ENCODE results near the gene EMD. TPM values are rescaled to one million over a fixed set of nuclear protein-coding genes. Genes with fewer than 3 reads are reported as not detected.

EMD gene
- total and polyA plus RNA-seq, 4 donors: 14.1 to 88.1 (median 52.0) TPM

GRCh38 chrX:154362085-154362742 lies 16.9 kb upstream of the EMD start:
- H3K36me3 ChIP-seq (ENCODE audit: control insufficient read depth, insufficient read depth, low read length): peaks cover 97% of the 10 kb centered on the region
- no peak for DNase-seq (ENCODE audit: low read depth in 4 of 6, low spot score in 6 of 6)
- WGBS (ENCODE audit: insufficient coverage): 89% methylated on average over 30 of the region's 30 CpGs
- no peaks in the 10 kb centered on the region for H3K27me3 ChIP-seq (ENCODE audit: control insufficient read depth, insufficient read depth, low read length)
- H3K4me1 ChIP-seq (ENCODE audit: control insufficient read depth, insufficient read depth, low read length): peaks cover 9% of the 10 kb centered on the region
- H3K9me3 ChIP-seq (ENCODE audit: control insufficient read depth, insufficient read depth, low read length): no peaks in the 10 kb centered on the region
- H3K27ac ChIP-seq (ENCODE audit: low read depth, low read length): no peak overlapping the region
- H3K4me3 ChIP-seq (ENCODE audit: low read depth, low read length): no peak overlapping the region

- DNase-seq (ENCODE audit: low read depth in 4 of 6, low spot score in 6 of 6): no peak
- WGBS (ENCODE audit: insufficient coverage): 87% methylated on average over 20 of the region's 20 CpGs
- Histone ChIP-seq H3K27ac (ENCODE audit: low read depth, low read length) (no peak overlapping the region), H3K9me3 (ENCODE audit: control insufficient read depth, insufficient read depth, low read length) (no peaks in the 10 kb centered on the region), H3K36me3 (ENCODE audit: control insufficient read depth, insufficient read depth, low read length) (peaks cover 94% of the 10 kb centered on the region), H3K4me1 (ENCODE audit: control insufficient read depth, insufficient read depth, low read length) (peaks cover 25% of the 10 kb centered on the region), H3K27me3 (ENCODE audit: control insufficient read depth, insufficient read depth, low read length) (no peaks in the 10 kb centered on the region), H3K4me3 (ENCODE audit: low read depth, low read length) (no peak overlapping the region)
Observed at GRCh38 chrX:154363706-154364439, 15.2 kb upstream of the EMD start.

- peaks cover 85% of the 10 kb centered on the region for H3K36me3 ChIP-seq (ENCODE audit: control insufficient read depth, insufficient read depth, low read length)
- no peak overlapping the region for H3K27ac ChIP-seq (ENCODE audit: low read depth, low read length)
- no peaks in the 10 kb centered on the region for H3K9me3 ChIP-seq (ENCODE audit: control insufficient read depth, insufficient read depth, low read length)
- WGBS (ENCODE audit: insufficient coverage): 84% methylated on average over 19 of the region's 20 CpGs
- DNase-seq (ENCODE audit: low read depth in 4 of 6, low spot score in 6 of 6): no peak
- no peaks in the 10 kb centered on the region for H3K27me3 ChIP-seq (ENCODE audit: control insufficient read depth, insufficient read depth, low read length)
- H3K4me1 ChIP-seq (ENCODE audit: control insufficient read depth, insufficient read depth, low read length): peaks cover 36% of the 10 kb centered on the region
- no peak overlapping the region for H3K4me3 ChIP-seq (ENCODE audit: low read depth, low read length)
Observed at GRCh38 chrX:154365052-154365600, 14.0 kb upstream of the EMD start.

GRCh38 chrX:154365997-154366665 lies 13.0 kb upstream of the EMD start:
- no peaks in the 10 kb centered on the region for H3K9me3 ChIP-seq (ENCODE audit: control insufficient read depth, insufficient read depth, low read length)
- H3K4me3 ChIP-seq (ENCODE audit: low read depth, low read length): no peak overlapping the region
- H3K27me3 ChIP-seq (ENCODE audit: control insufficient read depth, insufficient read depth, low read length): no peaks in the 10 kb centered on the region
- peaks cover 78% of the 10 kb centered on the region for H3K36me3 ChIP-seq (ENCODE audit: control insufficient read depth, insufficient read depth, low read length)
- WGBS (ENCODE audit: insufficient coverage): 89% methylated on average over 32 of the region's 32 CpGs
- H3K4me1 ChIP-seq (ENCODE audit: control insufficient read depth, insufficient read depth, low read length): peaks cover 36% of the 10 kb centered on the region
- no peak overlapping the region for H3K27ac ChIP-seq (ENCODE audit: low read depth, low read length)
- no peak for DNase-seq (ENCODE audit: low read depth in 4 of 6, low spot score in 6 of 6)

- no peak for DNase-seq (ENCODE audit: low read depth in 4 of 6, low spot score in 6 of 6)
- no peaks in the 10 kb centered on the region for H3K9me3 ChIP-seq (ENCODE audit: control insufficient read depth, insufficient read depth, low read length)
- peaks cover 40% of the 10 kb centered on the region for H3K4me1 ChIP-seq (ENCODE audit: control insufficient read depth, insufficient read depth, low read length)
- H3K27me3 ChIP-seq (ENCODE audit: control insufficient read depth, insufficient read depth, low read length): no peaks in the 10 kb centered on the region
- 86% methylated on average over 11 of the region's 11 CpGs for WGBS (ENCODE audit: insufficient coverage)
- H3K4me3 ChIP-seq (ENCODE audit: low read depth, low read length): no peak overlapping the region
- H3K36me3 ChIP-seq (ENCODE audit: control insufficient read depth, insufficient read depth, low read length): peaks cover 73% of the 10 kb centered on the region
- H3K27ac ChIP-seq (ENCODE audit: low read depth, low read length): no peak overlapping the region
Observed at GRCh38 chrX:154366666-154367055, 12.4 kb upstream of the EMD start.

GRCh38 chrX:154367474-154368308 lies 11.4 kb upstream of the EMD start:
- DNase-seq (ENCODE audit: low read depth in 4 of 6, low spot score in 6 of 6): no peak
- H3K4me1 ChIP-seq (ENCODE audit: control insufficient read depth, insufficient read depth, low read length): peaks cover 50% of the 10 kb centered on the region
- 88% methylated on average over 30 of the region's 31 CpGs for WGBS (ENCODE audit: insufficient coverage)
- no peaks in the 10 kb centered on the region for H3K27me3 ChIP-seq (ENCODE audit: control insufficient read depth, insufficient read depth, low read length)
- H3K4me3 ChIP-seq (ENCODE audit: low read depth, low read length): no peak overlapping the region
- H3K9me3 ChIP-seq (ENCODE audit: control insufficient read depth, insufficient read depth, low read length): no peaks in the 10 kb centered on the region
- no peak overlapping the region for H3K27ac ChIP-seq (ENCODE audit: low read depth, low read length)
- H3K36me3 ChIP-seq (ENCODE audit: control insufficient read depth, insufficient read depth, low read length): peaks cover 62% of the 10 kb centered on the region

GRCh38 chrX:154368630-154369448 lies 10.3 kb upstream of the EMD start:
- Histone ChIP-seq H3K27ac (ENCODE audit: low read depth, low read length) (peak overlapping the region; percentile 92), H3K36me3 (ENCODE audit: control insufficient read depth, insufficient read depth, low read length) (peaks cover 51% of the 10 kb centered on the region), H3K9me3 (ENCODE audit: control insufficient read depth, insufficient read depth, low read length) (no peaks in the 10 kb centered on the region), H3K4me1 (ENCODE audit: control insufficient read depth, insufficient read depth, low read length) (peaks cover 61% of the 10 kb centered on the region), H3K27me3 (ENCODE audit: control insufficient read depth, insufficient read depth, low read length) (no peaks in the 10 kb centered on the region), H3K4me3 (ENCODE audit: low read depth, low read length) (peak overlapping the region; percentile 45)
- peak in 1 of 6 donors; percentile 42 for DNase-seq (ENCODE audit: low read depth in 4 of 6, low spot score in 6 of 6)
- WGBS (ENCODE audit: insufficient coverage): 42% methylated on average over 10 of the region's 16 CpGs

GRCh38 chrX:154369449-154370299 lies 9.4 kb upstream of the EMD start:
- Histone ChIP-seq H3K36me3 (ENCODE audit: control insufficient read depth, insufficient read depth, low read length) (peaks cover 42% of the 10 kb centered on the region), H3K4me1 (ENCODE audit: control insufficient read depth, insufficient read depth, low read length) (peaks cover 66% of the 10 kb centered on the region), H3K9me3 (ENCODE audit: control insufficient read depth, insufficient read depth, low read length) (no peaks in the 10 kb centered on the region), H3K27me3 (ENCODE audit: control insufficient read depth, insufficient read depth, low read length) (no peaks in the 10 kb centered on the region), H3K4me3 (ENCODE audit: low read depth, low read length) (peak overlapping the region; percentile 77), H3K27ac (ENCODE audit: low read depth, low read length) (peak overlapping the region; percentile 92)
- peak in 2 of 6 donors; percentile 78 to 90 for DNase-seq (ENCODE audit: low read depth in 4 of 6, low spot score in 6 of 6)
- WGBS (ENCODE audit: insufficient coverage): 43% methylated on average over 9 of the region's 13 CpGs
